NAMALWA (cell line): Measurements from ENCODE around the gene TENM4.

Source experiments
- DNase-seq: peaks from one replicate; pipeline ENCODE4 v3.0.0-alpha.2; 2015; ENCODE audit warnings: low spot score

The TENM4 gene

GRCh38 chr11:79055856-79056631 lies 384.8 kb downstream of the TENM4 start:
- no peak for DNase-seq

- DNase-seq, result no peak
Observed at GRCh38 chr11:79054636-79055035, 386.2 kb downstream of the TENM4 start.

- peak; percentile 3 for DNase-seq
Observed at GRCh38 chr11:79052544-79052943, 388.3 kb downstream of the TENM4 start.

GRCh38 chr11:79050786-79051185 lies 390.0 kb downstream of the TENM4 start:
- DNase-seq, result no peak

- no peak for DNase-seq
Observed at GRCh38 chr11:79049741-79050179, 391.1 kb downstream of the TENM4 start.

GRCh38 chr11:79047980-79048379 lies 392.9 kb downstream of the TENM4 start:
- DNase-seq, result no peak

- no peak for DNase-seq
Observed at GRCh38 chr11:79047321-79047720, 393.5 kb downstream of the TENM4 start.

GRCh38 chr11:79046366-79046765 lies 394.5 kb downstream of the TENM4 start:
- DNase-seq, result no peak

- no peak for DNase-seq
Observed at GRCh38 chr11:79045800-79046304, 395.0 kb downstream of the TENM4 start.

- DNase-seq, result no peak
Observed at GRCh38 chr11:79045018-79045799, 395.6 kb downstream of the TENM4 start.

GRCh38 chr11:79044201-79044600 lies 396.6 kb downstream of the TENM4 start:
- DNase-seq, result no peak

- DNase-seq, result no peak
Observed at GRCh38 chr11:79043726-79044125, 397.1 kb downstream of the TENM4 start.

GRCh38 chr11:79042824-79043223 lies 398.0 kb downstream of the TENM4 start:
- no peak for DNase-seq

GRCh38 chr11:79040348-79040747 lies 400.5 kb downstream of the TENM4 start:
- DNase-seq, result no peak

- DNase-seq, result no peak
Observed at GRCh38 chr11:79039122-79039521, 401.7 kb downstream of the TENM4 start.

GRCh38 chr11:79035881-79036280 lies 404.9 kb downstream of the TENM4 start:
- DNase-seq, result no peak

GRCh38 chr11:79033833-79034232 lies 407.0 kb downstream of the TENM4 start:
- no peak for DNase-seq

GRCh38 chr11:79030448-79030847 lies 410.4 kb downstream of the TENM4 start:
- no peak for DNase-seq

- no peak for DNase-seq
Observed at GRCh38 chr11:79028225-79028624, 412.6 kb downstream of the TENM4 start.

- DNase-seq, result peak; percentile 23
Observed at GRCh38 chr11:79026803-79027445, 413.9 kb downstream of the TENM4 start.

- no peak for DNase-seq
Observed at GRCh38 chr11:79025622-79026021, 415.2 kb downstream of the TENM4 start.

- DNase-seq, result no peak
Observed at GRCh38 chr11:79025097-79025496, 415.7 kb downstream of the TENM4 start.

- DNase-seq, result no peak
Observed at GRCh38 chr11:79022265-79022664, 418.6 kb downstream of the TENM4 start.
